ENCODE data around the gene ENTPD8.

Gene ENTPD8

GRCh38 chr9:137431416-137431931 is 9.7 kb downstream of the ENTPD8 start:
- DNase-seq (ENCODE audit: low read depth) = no peak
- no peak for TF ChIP-seq MAX (IDR thresholded peaks at IDR 0.05; ENCODE audit: low read depth, low read length)
- no peak for TF ChIP-seq CTCF (IDR thresholded peaks at IDR 0.05; ENCODE audit: low read depth, low read length)
- H3K4me3 ChIP-seq (ENCODE audit: low read depth, low read length) = no peak overlapping the region

- TF ChIP-seq POLR2A (IDR thresholded peaks at IDR 0.05; ENCODE audit: extremely low read depth, insufficient read length) (no peak), MYC (IDR thresholded peaks at IDR 0.05; ENCODE audit: low read depth, low read length) (no peak)
- no peak overlapping the region for H3K4me3 ChIP-seq (ENCODE audit: low read depth, low read length)
- no peak for DNase-seq (ENCODE audit: low read depth)
These were observed 10.3 kb downstream of the ENTPD8 start for GRCh38 chr9:137430723-137431415.

GRCh38 chr9:137429974-137430722 is 11.0 kb downstream of the ENTPD8 start:
- TF ChIP-seq POLR2A (IDR thresholded peaks at IDR 0.05; ENCODE audit: extremely low read depth, insufficient read length) (no peak), MYC (IDR thresholded peaks at IDR 0.05; ENCODE audit: low read depth, low read length) (no peak), MAX (IDR thresholded peaks at IDR 0.05; ENCODE audit: low read depth, low read length) (no peak), CTCF (IDR thresholded peaks at IDR 0.05; ENCODE audit: low read depth, low read length) (no peak)
- H3K4me3 ChIP-seq (ENCODE audit: low read depth, low read length) = no peak overlapping the region
- no peak for DNase-seq (ENCODE audit: low read depth)

DNA sequence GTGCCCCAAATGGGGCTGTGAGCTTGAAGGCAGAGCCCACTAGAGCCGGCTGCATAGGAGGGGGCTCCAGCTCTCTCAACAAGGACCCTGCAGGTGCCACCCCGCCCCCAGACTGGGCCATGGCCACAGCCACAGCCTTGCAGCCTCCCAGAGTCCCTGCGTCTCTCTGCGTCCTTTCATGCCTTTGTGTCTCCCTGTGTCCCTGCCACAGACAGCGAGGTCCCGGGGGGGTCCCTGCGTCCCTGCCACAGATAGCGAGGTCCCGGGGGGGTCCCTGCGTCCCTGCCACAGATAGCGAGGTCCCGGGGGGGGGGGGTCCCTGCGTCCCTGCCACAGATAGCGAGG is 11.6 kb downstream of the ENTPD8 start:
- no peak for DNase-seq (ENCODE audit: low read depth)
- TF ChIP-seq MAX (IDR thresholded peaks at IDR 0.05; ENCODE audit: low read depth, low read length) = no peak
- no peak for TF ChIP-seq POLR2A (IDR thresholded peaks at IDR 0.05; ENCODE audit: extremely low read depth, insufficient read length)
- no peak for TF ChIP-seq CTCF (IDR thresholded peaks at IDR 0.05; ENCODE audit: low read depth, low read length)
- no peak for TF ChIP-seq MYC (IDR thresholded peaks at IDR 0.05; ENCODE audit: low read depth, low read length)
- no peak overlapping the region for H3K4me3 ChIP-seq (ENCODE audit: low read depth, low read length)

DNA sequence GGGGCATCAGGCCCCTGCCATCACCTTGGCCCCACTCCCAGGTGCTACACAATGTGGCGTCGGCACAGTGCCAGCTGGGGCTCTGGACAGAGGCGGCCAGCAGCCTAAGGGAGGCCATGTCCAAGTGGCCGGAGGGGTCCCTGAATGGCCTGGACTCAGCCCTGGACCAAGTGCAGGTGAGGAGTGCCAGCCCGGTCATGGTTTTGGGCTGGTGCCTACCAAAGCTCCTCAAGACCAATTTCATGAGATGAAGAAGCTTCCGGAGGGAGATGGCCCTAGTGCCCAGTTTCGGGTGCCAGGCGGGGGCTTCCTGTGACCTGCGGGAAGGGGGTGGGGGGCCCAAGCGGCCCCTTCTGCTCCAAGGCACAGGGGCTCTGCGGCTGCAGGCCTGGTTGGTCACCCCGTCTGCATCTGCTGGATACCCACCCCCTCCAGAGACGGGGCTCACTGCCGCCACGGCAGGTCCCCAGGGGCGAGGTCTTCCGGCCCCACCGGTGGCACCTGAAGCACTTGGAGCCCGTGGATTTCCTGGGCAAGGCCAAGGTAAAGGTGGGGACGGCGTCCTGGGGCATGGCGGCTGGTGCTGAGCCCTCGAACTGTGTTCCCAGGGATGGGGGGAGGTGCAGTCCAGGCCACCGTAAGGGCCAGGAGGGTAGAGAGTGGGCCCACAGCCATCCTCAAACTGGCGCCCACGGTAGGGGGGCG is 12.2 kb downstream of the ENTPD8 start:
- TF ChIP-seq MYC (IDR thresholded peaks at IDR 0.05; ENCODE audit: low read depth, low read length) (no peak), POLR2A (IDR thresholded peaks at IDR 0.05; ENCODE audit: extremely low read depth, insufficient read length) (no peak), CTCF (IDR thresholded peaks at IDR 0.05; ENCODE audit: low read depth, low read length) (no peak), MAX (IDR thresholded peaks at IDR 0.05; ENCODE audit: low read depth, low read length) (no peak)
- no peak for DNase-seq (ENCODE audit: low read depth)
- no peak overlapping the region for H3K4me3 ChIP-seq (ENCODE audit: low read depth, low read length)

GRCh38 chr9:137428311-137428630 is 12.9 kb downstream of the ENTPD8 start:
- no peak overlapping the region for H3K4me3 ChIP-seq (ENCODE audit: low read depth, low read length)
- TF ChIP-seq POLR2A (IDR thresholded peaks at IDR 0.05; ENCODE audit: extremely low read depth, insufficient read length) (no peak), MYC (IDR thresholded peaks at IDR 0.05; ENCODE audit: low read depth, low read length) (no peak)
- DNase-seq (ENCODE audit: low read depth) = no peak
